ENCODE data around the gene CACNA2D4. TPM values are rescaled to one million over a fixed set of nuclear protein-coding genes. Genes with fewer than 3 reads are reported as not detected.

The CACNA2D4 gene
- total and polyA plus RNA-seq, 2 donors (not counting 3 experiments of a cell fraction or from before 2014, with no cell fraction given): 0.58 to 0.73 TPM

GRCh38 chr12:1808036-1808797, 110.2 kb downstream of the CACNA2D4 start:
- Histone ChIP-seq H3K4me2 (ENCODE audit: insufficient read depth, low read length) (no peak overlapping the region), H3K4me1 (ENCODE audit: control insufficient read depth, extremely low read depth, insufficient read depth, low read length) (peaks cover 33% of the 10 kb centered on the region), H3K9me3 (replicated peaks; ENCODE audit: control insufficient read depth, insufficient read depth, low read length) (no peaks in the 10 kb centered on the region), H3K27me3 (ENCODE audit: control insufficient read depth in 2 of 2, insufficient read depth in 2 of 2, low read length in 2 of 2) (no peaks in the 10 kb centered on the region), H3K9ac (replicated peaks; ENCODE audit: extremely low read depth, insufficient read depth, low read length) (no peak overlapping the region), H3K27ac (ENCODE audit: insufficient read depth, low read depth, low read length) (no peak overlapping the region), H4K20me1 (replicated peaks; ENCODE audit: control insufficient read depth, extremely low read depth, insufficient read depth, low read length) (no peaks in the 10 kb centered on the region), H3K79me2 (ENCODE audit: control insufficient read depth, insufficient read depth, low read length) (no peaks in the 10 kb centered on the region), H3K36me3 (ENCODE audit: control insufficient read depth in 2 of 2, extremely low read depth in 1 of 2, insufficient read depth in 2 of 2, low read length in 2 of 2) (no peaks in the 10 kb centered on the region), H3K9me1 (replicated peaks; ENCODE audit: control insufficient read depth, extremely low read depth, insufficient read depth, low read length) (no peaks in the 10 kb centered on the region), H2AFZ (ENCODE audit: low read depth, low read length) (no peak overlapping the region), H3K4me3 (replicated peaks in 1 of 3; ENCODE audit: insufficient read depth in 1 of 3, low read depth in 1 of 3, low read length in 3 of 3) (no peak overlapping the region)
- no peak for TF ChIP-seq FOS (IDR thresholded peaks at IDR 0.05; ENCODE audit: borderline replicate concordance, insufficient read depth, low read length)
- no TSS peak for BruUV-seq (replicated peaks)
- POLR2A ChIA-PET: no interaction called here
- DNase-seq (ENCODE audit: low read depth, low spot score): no peak
- no peak for FAIRE-seq
- CTCF ChIA-PET: no interaction called here
- dilution Hi-C loops (cut with MboI; ENCODE audit: extremely low pct_ligation_motif_present, low sequenced_read_pairs) (no loop called here), intact Hi-C loops (cut with micrococcal nuclease) (no loop called here)

- CTCF ChIA-PET: interaction anchor here (1.7 kb wide), 1 partner anchor 133 kb away, joined by 6 read pairs; no protein-coding TSS in a partner anchor
- Histone ChIP-seq H3K4me2 (ENCODE audit: insufficient read depth, low read length) (no peak overlapping the region), H3K27ac (ENCODE audit: insufficient read depth, low read depth, low read length) (no peak overlapping the region), H3K9me3 (replicated peaks; ENCODE audit: control insufficient read depth, insufficient read depth, low read length) (no peaks in the 10 kb centered on the region), H3K9me1 (replicated peaks; ENCODE audit: control insufficient read depth, extremely low read depth, insufficient read depth, low read length) (no peaks in the 10 kb centered on the region), H3K36me3 (ENCODE audit: control insufficient read depth in 2 of 2, extremely low read depth in 1 of 2, insufficient read depth in 2 of 2, low read length in 2 of 2) (no peaks in the 10 kb centered on the region), H3K4me3 (replicated peaks in 1 of 3; ENCODE audit: insufficient read depth in 1 of 3, low read depth in 1 of 3, low read length in 3 of 3) (no peak overlapping the region), H3K9ac (replicated peaks; ENCODE audit: extremely low read depth, insufficient read depth, low read length) (no peak overlapping the region), H2AFZ (ENCODE audit: low read depth, low read length) (no peak overlapping the region), H3K79me2 (ENCODE audit: control insufficient read depth, insufficient read depth, low read length) (no peaks in the 10 kb centered on the region), H3K4me1 (ENCODE audit: control insufficient read depth, extremely low read depth, insufficient read depth, low read length) (peaks cover 23% of the 10 kb centered on the region), H4K20me1 (replicated peaks; ENCODE audit: control insufficient read depth, extremely low read depth, insufficient read depth, low read length) (no peaks in the 10 kb centered on the region), H3K27me3 (ENCODE audit: control insufficient read depth in 2 of 2, insufficient read depth in 2 of 2, low read length in 2 of 2) (no peaks in the 10 kb centered on the region)
- DNase-seq (ENCODE audit: low read depth, low spot score) (no peak), FAIRE-seq (no peak)
- intact Hi-C loops (cut with micrococcal nuclease): no loop called here
- no peak for TF ChIP-seq JUN (IDR thresholded peaks at IDR 0.05; ENCODE audit: borderline replicate concordance, insufficient read depth, insufficient read length, low read depth)
- TF ChIP-seq MAX (IDR thresholded peaks at IDR 0.05; ENCODE audit: insufficient read depth, insufficient read length): no peak
- TF ChIP-seq FOS (IDR thresholded peaks at IDR 0.05; ENCODE audit: borderline replicate concordance, insufficient read depth, low read length): no peak
- no peak for TF ChIP-seq POLR2A (IDR thresholded peaks at IDR 0.05; ENCODE audit: low read depth, low read length)
- TF ChIP-seq CTCF (IDR thresholded peaks at IDR 0.05; ENCODE audit: extremely low read depth in 1 of 2, insufficient read depth in 1 of 2, low read depth in 1 of 2, low read length in 2 of 2): no peak
- TF ChIP-seq EZH2 (IDR thresholded peaks at IDR 0.05; ENCODE audit: borderline replicate concordance, low read depth, low read length, severe bottlenecking): no peak
- TF ChIP-seq MYC (IDR thresholded peaks at IDR 0.05; ENCODE audit: low read depth, low read length): no peak
- TF ChIP-seq GATA2 (IDR thresholded peaks at IDR 0.05; ENCODE audit: insufficient read depth, insufficient read length, low read depth, low read length): no peak
- TF ChIP-seq POLR2AphosphoS5 (IDR thresholded peaks at IDR 0.05; ENCODE audit: insufficient read depth, low read depth, low read length): no peak
- dilution Hi-C loops (cut with MboI; ENCODE audit: extremely low pct_ligation_motif_present, low sequenced_read_pairs): no loop called here
- no TSS peak for BruUV-seq (replicated peaks)
- POLR2A ChIA-PET: no interaction called here
These were observed 111.2 kb downstream of the CACNA2D4 start for GRCh38 chr12:1807087-1807860.

All from endothelial cell of umbilical vein (primary cell).